D721Med (cell line): ENCODE results near the gene FBXO38.

Experiments
- DNase-seq: peaks from one replicate; pipeline ENCODE4 v3.0.0; 2011; ENCODE audit warnings: low spot score; ENCODE audit not compliant: insufficient read length
- FAIRE-seq: peaks from 2 replicates; lab custom pipeline; 2011; peaks lifted over from hg19 to GRCh38; lab: Jason Lieb, UNC
- TF ChIP-seq, protein P1 (sequence below): IDR thresholded peaks from 2 replicates; pipeline ENCODE4 v1.5.1; 2012; ENCODE audit warnings: mild to moderate bottlenecking, control low read depth; ENCODE audit not compliant: insufficient read depth; ENCODE audit errors: missing control alignments

FBXO38 gene

DNA sequence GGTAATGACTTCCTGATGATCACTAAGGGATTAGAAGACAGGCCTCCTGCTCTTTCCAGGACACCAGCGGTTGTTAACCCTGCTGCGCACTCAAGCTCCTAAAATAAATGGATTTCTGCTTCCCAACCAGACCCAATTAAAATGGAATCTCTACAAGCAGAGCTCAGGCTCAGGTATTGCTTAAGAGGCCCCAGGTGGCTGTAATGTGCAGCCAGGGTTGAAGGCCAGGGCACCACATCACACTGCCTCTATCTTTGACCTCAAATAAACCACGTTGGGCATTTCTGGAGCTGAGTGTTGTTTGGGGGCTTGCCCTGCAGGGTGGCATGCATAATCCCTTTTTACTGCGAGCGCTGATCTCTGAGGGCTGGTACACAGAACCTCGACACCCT is 108.0 kb downstream of the FBXO38 start:
- TF ChIP-seq, protein P1, sequence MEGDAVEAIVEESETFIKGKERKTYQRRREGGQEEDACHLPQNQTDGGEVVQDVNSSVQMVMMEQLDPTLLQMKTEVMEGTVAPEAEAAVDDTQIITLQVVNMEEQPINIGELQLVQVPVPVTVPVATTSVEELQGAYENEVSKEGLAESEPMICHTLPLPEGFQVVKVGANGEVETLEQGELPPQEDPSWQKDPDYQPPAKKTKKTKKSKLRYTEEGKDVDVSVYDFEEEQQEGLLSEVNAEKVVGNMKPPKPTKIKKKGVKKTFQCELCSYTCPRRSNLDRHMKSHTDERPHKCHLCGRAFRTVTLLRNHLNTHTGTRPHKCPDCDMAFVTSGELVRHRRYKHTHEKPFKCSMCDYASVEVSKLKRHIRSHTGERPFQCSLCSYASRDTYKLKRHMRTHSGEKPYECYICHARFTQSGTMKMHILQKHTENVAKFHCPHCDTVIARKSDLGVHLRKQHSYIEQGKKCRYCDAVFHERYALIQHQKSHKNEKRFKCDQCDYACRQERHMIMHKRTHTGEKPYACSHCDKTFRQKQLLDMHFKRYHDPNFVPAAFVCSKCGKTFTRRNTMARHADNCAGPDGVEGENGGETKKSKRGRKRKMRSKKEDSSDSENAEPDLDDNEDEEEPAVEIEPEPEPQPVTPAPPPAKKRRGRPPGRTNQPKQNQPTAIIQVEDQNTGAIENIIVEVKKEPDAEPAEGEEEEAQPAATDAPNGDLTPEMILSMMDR = no peak
- FAIRE-seq (no peak), DNase-seq (no peak)

DNA sequence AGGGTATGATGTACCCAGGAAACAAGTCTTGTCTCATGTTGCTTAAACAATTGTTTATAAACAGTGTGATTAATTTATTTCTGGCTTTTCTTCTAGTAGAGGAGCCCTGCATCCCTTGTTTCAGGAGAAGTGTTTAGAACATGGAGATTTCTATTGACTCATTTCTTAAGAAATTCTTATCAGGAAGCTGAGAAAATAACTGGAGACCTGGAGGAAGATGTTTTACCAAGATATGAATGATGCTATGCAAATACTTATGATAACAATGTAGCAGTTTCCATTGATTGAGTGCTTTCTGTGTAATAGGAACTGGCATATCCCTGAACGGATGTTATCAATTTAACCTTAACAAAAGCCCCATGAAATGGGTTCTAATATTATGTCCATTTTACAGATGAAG is 108.6 kb downstream of the FBXO38 start:
- TF ChIP-seq, protein P1 = no peak
- DNase-seq (no peak), FAIRE-seq (no peak)
